AG09309 (cell line): Measurements from ENCODE around the gene TRRAP.

Experiments used
- DNase-seq: peaks from one replicate; pipeline ENCODE4 v3.0.0-alpha.2; 2010; ENCODE audit warnings: low read depth
- H3K4me3 ChIP-seq: 2 replicates; pipeline ENCODE4 v1.5.1; 2011; ENCODE audit warnings: mild to moderate bottlenecking, low read depth, low read length, moderate library complexity; ENCODE audit not compliant: control insufficient read depth
- TF ChIP-seq, protein P1 (sequence below): IDR thresholded peaks from 2 replicates; pipeline ENCODE4 v1.5.1; 2011; ENCODE audit warnings: mild to moderate bottlenecking, low read depth, low read length, inconsistent platforms; ENCODE audit not compliant: insufficient read depth, control insufficient read depth; ENCODE audit errors: missing control alignments

Gene TRRAP

DNA sequence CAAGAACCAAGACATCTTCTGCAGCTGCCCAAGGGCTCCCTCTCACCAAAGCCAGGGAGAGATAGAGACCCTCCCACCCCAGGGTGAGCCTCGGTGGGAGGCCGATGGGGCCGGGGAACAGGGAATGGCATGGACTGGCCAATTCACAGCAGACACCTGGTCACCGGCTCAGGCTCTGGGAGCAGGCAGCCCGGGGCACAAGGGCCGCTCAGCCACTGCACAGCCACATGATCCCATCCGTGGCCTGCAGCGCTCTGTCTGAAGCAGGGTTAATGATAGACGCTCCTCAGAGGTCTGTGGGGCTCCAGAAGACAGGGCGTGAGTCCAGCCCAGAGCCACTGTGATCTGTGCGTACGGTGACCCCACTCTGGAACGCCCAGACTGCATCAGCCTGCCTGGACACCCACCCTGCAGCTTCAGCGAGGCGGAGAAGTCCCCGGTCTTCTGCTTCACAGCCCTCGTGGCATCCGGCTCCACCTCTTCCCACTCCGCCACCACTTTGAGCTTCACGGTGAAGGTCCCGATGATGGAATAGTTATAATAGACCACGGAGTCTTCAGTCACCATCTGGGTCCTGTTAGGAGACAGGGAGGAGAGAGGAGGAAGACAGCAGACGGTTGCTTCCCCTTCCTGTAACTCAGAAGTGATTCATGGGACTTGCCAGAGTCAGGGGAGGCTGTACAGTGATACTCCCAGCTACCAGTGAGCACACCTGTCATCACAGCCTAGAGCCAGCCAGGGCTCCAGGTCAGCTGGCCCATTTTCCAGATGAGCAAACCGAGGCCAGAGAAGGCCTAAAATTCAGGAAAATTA, 22.5 kb upstream of the TRRAP start:
- no peak for DNase-seq
- TF ChIP-seq, protein P1, sequence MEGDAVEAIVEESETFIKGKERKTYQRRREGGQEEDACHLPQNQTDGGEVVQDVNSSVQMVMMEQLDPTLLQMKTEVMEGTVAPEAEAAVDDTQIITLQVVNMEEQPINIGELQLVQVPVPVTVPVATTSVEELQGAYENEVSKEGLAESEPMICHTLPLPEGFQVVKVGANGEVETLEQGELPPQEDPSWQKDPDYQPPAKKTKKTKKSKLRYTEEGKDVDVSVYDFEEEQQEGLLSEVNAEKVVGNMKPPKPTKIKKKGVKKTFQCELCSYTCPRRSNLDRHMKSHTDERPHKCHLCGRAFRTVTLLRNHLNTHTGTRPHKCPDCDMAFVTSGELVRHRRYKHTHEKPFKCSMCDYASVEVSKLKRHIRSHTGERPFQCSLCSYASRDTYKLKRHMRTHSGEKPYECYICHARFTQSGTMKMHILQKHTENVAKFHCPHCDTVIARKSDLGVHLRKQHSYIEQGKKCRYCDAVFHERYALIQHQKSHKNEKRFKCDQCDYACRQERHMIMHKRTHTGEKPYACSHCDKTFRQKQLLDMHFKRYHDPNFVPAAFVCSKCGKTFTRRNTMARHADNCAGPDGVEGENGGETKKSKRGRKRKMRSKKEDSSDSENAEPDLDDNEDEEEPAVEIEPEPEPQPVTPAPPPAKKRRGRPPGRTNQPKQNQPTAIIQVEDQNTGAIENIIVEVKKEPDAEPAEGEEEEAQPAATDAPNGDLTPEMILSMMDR, result no peak
- no peak overlapping the region for H3K4me3 ChIP-seq

- TF ChIP-seq, protein P1, result no peak
- no peak for DNase-seq
Observed at GRCh38 chr7:98860071-98860470, 18.3 kb upstream of the TRRAP start.

GRCh38 chr7:98862203-98862602, 16.1 kb upstream of the TRRAP start:
- no peak overlapping the region for H3K4me3 ChIP-seq
- TF ChIP-seq, protein P1, result no peak
- DNase-seq, result no peak

More at GRCh38 chr7:98860071-98860470, 18.3 kb upstream of the TRRAP start:
- H3K4me3 ChIP-seq, result no peak overlapping the region

GRCh38 chr7:98862716-98863420, 15.5 kb upstream of the TRRAP start:
- no peak overlapping the region for H3K4me3 ChIP-seq
- DNase-seq, result no peak
- TF ChIP-seq, protein P1, result no peak

- H3K4me3 ChIP-seq, result no peak overlapping the region
- TF ChIP-seq, protein P1, result no peak
- DNase-seq, result no peak
Observed at GRCh38 chr7:98863601-98864000, 14.7 kb upstream of the TRRAP start.

DNA sequence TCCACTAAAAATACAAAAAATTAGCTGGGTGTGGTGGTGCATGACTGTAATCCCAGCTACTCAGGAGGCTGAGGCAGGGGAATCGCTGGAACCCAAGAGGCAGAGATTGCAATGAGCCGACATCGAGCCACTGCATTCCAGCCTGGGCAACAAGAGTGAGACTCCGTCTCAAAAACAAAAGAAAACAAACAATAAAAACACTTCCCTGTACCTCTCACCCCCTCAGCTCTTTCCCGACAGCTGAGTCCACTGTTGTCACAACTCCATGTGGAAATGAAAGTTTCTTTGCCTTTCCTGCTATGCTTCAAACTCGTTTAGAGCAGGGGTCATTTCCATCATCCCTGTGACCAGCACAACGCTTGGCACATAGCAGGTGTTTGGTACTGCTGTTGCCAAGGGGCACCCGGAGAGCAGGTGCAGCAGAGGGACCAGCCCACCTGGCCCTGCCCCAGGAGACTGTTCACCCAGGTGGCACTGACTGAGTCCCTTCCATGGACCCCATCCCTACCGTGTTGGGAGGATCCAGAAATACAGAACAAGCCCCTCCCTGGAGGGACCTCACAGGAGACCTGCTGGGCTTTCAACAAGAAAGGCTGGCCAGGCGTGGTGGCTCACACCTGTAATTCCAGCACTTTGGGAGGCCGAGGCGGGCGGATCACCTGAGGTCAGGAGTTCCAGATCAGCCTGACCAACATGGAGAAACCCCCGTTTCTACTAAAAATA, 13.4 kb upstream of the TRRAP start:
- TF ChIP-seq, protein P1, result no peak
- H3K4me3 ChIP-seq, result no peak overlapping the region
- no peak for DNase-seq
